Adrenal gland (tissue), 12 donors: ENCODE measurements around the gene LRRTM4. TPM values are rescaled to one million over a fixed set of nuclear protein-coding genes. Genes with fewer than 3 reads are reported as not detected.

ENCODE experiments used
- DNase-seq, 7 donors: peaks; one replicate each; pipeline ENCODE4 v3.0.0-alpha.2; 2019 to 2020
- H3K27ac ChIP-seq, 5 donors: fragments of 200-600 bp; sonication (generic) in 4 of 5; 1 replicate in 3 of 5; 2 replicates in 2 of 5; pipeline versions ENCODE4 v1.5.1 to v1.8.0; 2016 to 2020; ENCODE audit warnings: mild to moderate bottlenecking in 1 of 5
- H3K27me3 ChIP-seq: fragments of 200-600 bp; 2 replicates; pipeline ENCODE4 v1.8.0; 2021
- H3K36me3 ChIP-seq, 2 donors: fragments of 200-600 bp; replicated peaks in 1 of 2; 1 replicate in 1 of 2; 2 replicates in 1 of 2; pipeline versions ENCODE4 v1.5.1 to v1.8.0; 2018 to 2022
- H3K4me1 ChIP-seq, 2 donors: fragments of 200-600 bp; replicated peaks in 1 of 2; 1 replicate in 1 of 2; 2 replicates in 1 of 2; pipeline versions ENCODE4 v1.5.1 to v1.8.0; 2018 to 2021
- H3K4me3 ChIP-seq, 4 donors: fragments of 200-600 bp; sonication (generic) in 3 of 4; one replicate each; pipeline ENCODE4 v1.5.1; 2016 to 2018
- H3K9me3 ChIP-seq, 3 donors: fragments of 200-600 bp; sonication (generic) in 1 of 3; replicated peaks in 1 of 3; 1 replicate in 2 of 3; 2 replicates in 1 of 3; pipeline versions ENCODE4 v1.5.1 to v1.8.0; 2016 to 2021
- POLR2A ChIP-seq, 2 donors: fragments of 450-650 bp; IDR thresholded peaks; one replicate each; pipeline ENCODE4 v1.6.1; 2017; ENCODE audit warnings: antibody characterized with exemption in 2 of 2, mild to moderate bottlenecking in 2 of 2, moderate library complexity in 1 of 2
- WGBS, 4 donors: extraction: QIAGEN DNeasy Blood & Tissue Kit in 2 of 4; methylation state at CpG; one replicate each; pipeline versions ENCODE4 v1.1.5 to v1.1.7; 2013 to 2017; 5-methylcytosine and 5-hydroxymethylcytosine counted together
- intact Hi-C, 2 donors: fragments of 100-400 bp; cut with DNase I; formaldehyde crosslinking; loops; one replicate each; pipeline versions ENCODE4 v1.14.1 to v1.15.0; 2022 to 2023
- polyA plus RNA-seq, 3 donors: library from polyadenylated mRNA; stranded (reverse); fragments of 200-250 nt in 2 of 3; fragments of 350-450 nt in 1 of 3; fragmentation: Illumina TruSeq in 1 of 3; extraction: RNeasy Lipid Tissue Mini Kit (QIAGEN cat#74804) in 1 of 3; gene quantifications; one replicate each; pipeline ENCODE4 v1.2.3, GENCODE V29; 2013 to 2014
- total RNA-seq, 9 donors: library from RNA; depleted of rRNA in 4 of 9; stranded (reverse); fragments of >200 nt in 4 of 9; fragments of 120-200 nt in 1 of 9; fragmentation: NEBNext Ultra II Directional in 1 of 9; extraction: Animal tissue kit (Norgen Biotek cat#: 25700) in 1 of 9; gene quantifications; one replicate each; pipeline versions ENCODE4 v1.1.0 to v1.2.4, GENCODE V29; 2013 to 2023
- TF ChIP-seq, protein P1 (sequence below), 6 experiments: fragments of 450-650 bp in 4 of 6; fragments of 200-600 bp in 2 of 6; sonication (generic) in 1 of 6; IDR thresholded peaks; 1 replicate in 5 of 6; 2 replicates in 1 of 6; pipeline versions ENCODE4 v1.5.1 to v1.8.0; 2016 to 2021; ENCODE audit warnings: antibody characterized with exemption in 6 of 6, mild to moderate bottlenecking in 2 of 6, moderate library complexity in 1 of 6
- donor health status: healthy with polysubstance abuse.
- donor health status: Bipolar disorder and iron deficiency.
- donor health status: DM: yes; HTN: yes; CAD: no.
- donor health status: DM: no; HTN: no; CAD: no.
- donor health status: DM: no; HTN: no; CAD: no.
- donor health status: DM: yes; HTN: yes; CAD: no.

The LRRTM4 gene
- total and polyA plus RNA-seq, 12 donors = 0.07 to 0.67 (median 0.43) TPM; not detected in 4

GRCh38 chr2:76940559-76940958, 581.6 kb downstream of the LRRTM4 start:
- 56 to 77% (median 71%) methylated on average over 3 of the region's 3 CpGs for WGBS, 4 donors
- Histone ChIP-seq H3K27me3 (no peaks in the 10 kb centered on the region), H3K4me1 (no peaks in the 10 kb centered on the region), H3K4me3 (no peak overlapping the region), H3K36me3 (no peaks in the 10 kb centered on the region), H3K9me3 (no peaks in the 10 kb centered on the region), H3K27ac (no peak overlapping the region)
- no peak for DNase-seq
- TF ChIP-seq, protein P1, sequence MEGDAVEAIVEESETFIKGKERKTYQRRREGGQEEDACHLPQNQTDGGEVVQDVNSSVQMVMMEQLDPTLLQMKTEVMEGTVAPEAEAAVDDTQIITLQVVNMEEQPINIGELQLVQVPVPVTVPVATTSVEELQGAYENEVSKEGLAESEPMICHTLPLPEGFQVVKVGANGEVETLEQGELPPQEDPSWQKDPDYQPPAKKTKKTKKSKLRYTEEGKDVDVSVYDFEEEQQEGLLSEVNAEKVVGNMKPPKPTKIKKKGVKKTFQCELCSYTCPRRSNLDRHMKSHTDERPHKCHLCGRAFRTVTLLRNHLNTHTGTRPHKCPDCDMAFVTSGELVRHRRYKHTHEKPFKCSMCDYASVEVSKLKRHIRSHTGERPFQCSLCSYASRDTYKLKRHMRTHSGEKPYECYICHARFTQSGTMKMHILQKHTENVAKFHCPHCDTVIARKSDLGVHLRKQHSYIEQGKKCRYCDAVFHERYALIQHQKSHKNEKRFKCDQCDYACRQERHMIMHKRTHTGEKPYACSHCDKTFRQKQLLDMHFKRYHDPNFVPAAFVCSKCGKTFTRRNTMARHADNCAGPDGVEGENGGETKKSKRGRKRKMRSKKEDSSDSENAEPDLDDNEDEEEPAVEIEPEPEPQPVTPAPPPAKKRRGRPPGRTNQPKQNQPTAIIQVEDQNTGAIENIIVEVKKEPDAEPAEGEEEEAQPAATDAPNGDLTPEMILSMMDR (IDR thresholded peaks at IDR 0.05) = no peak
- no peak for TF ChIP-seq POLR2A (IDR thresholded peaks at IDR 0.05)
- intact Hi-C loops = no loop called here

DNA sequence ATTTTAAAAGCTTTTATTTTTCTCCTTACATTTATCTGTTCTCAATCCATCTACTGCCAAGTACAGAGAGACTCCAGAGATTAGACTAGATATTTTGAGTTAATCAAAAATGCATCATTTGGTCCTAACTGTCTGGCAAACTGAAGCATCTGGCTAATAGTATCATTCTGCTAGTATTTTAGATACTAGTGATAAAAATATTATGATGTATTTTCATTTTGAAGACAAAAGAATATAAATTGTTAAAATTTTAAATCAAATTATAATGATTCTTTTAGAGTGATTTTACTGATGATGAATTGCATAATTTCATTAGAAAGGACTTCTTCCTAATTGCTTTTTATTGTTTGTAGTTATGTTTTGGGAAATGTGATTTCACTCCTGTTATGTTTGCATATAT, 584.0 kb downstream of the LRRTM4 start:
- DNase-seq = no peak
- no peaks in the 10 kb centered on the region for H3K4me1 ChIP-seq
- TF ChIP-seq, protein P1 (IDR thresholded peaks at IDR 0.05) = no peak
- no peak for TF ChIP-seq POLR2A (IDR thresholded peaks at IDR 0.05)
- H3K9me3 ChIP-seq = no peaks in the 10 kb centered on the region
- H3K4me3 ChIP-seq = no peak overlapping the region
- intact Hi-C loops = no loop called here
- H3K36me3 ChIP-seq = no peaks in the 10 kb centered on the region
- no peak overlapping the region for H3K27ac ChIP-seq
- H3K27me3 ChIP-seq = no peaks in the 10 kb centered on the region

GRCh38 chr2:76932550-76932949, 589.6 kb downstream of the LRRTM4 start:
- no peaks in the 10 kb centered on the region for H3K9me3 ChIP-seq
- H3K36me3 ChIP-seq = no peaks in the 10 kb centered on the region
- H3K27me3 ChIP-seq = no peaks in the 10 kb centered on the region
- no peak overlapping the region for H3K27ac ChIP-seq
- intact Hi-C loops = no loop called here
- no peak overlapping the region for H3K4me3 ChIP-seq
- no peaks in the 10 kb centered on the region for H3K4me1 ChIP-seq
- TF ChIP-seq, protein P1 (IDR thresholded peaks at IDR 0.05) = no peak
- no peak for TF ChIP-seq POLR2A (IDR thresholded peaks at IDR 0.05)
- DNase-seq = no peak
- 66 to 86% (median 71%) methylated on average over 2 of the region's 2 CpGs for WGBS, 4 donors

DNA sequence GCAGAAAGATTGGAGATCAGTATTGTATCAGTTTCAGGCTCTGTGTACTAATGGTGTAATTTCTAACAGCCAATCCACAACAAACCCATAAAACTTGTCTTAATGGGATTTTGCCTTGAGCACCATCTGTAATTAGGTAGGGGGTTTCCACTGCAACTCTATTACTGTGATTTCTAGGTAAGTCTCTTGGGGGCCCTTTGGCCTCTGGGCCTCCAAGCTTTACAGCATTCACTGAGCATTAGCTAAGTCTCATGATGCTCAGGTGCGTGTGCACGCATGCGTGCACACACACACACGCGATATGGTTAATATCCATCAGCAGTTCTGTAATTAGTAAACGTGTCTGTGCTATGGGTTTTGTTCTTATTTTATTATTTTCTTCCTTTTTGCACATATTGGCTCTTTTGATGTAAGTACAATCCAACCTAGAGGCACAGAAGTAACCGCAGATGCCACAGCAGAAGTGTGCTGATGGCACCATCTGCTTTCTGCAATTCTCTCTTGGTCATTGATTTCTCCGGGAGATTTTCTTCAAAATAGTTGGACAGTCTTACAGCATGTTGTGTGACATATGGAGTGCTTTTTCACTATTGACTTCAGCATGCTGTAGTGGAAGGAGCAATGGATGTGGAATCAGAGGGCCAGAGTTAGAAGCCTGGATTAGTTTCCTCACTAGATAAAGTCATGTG, 592.0 kb downstream of the LRRTM4 start:
- no peak for DNase-seq

More for the DNA sequence above, 592.0 kb downstream of the LRRTM4 start:
- Histone ChIP-seq H3K36me3 (no peaks in the 10 kb centered on the region), H3K27ac (no peak overlapping the region), H3K9me3 (no peaks in the 10 kb centered on the region), H3K4me1 (no peaks in the 10 kb centered on the region), H3K4me3 (no peak overlapping the region), H3K27me3 (no peaks in the 10 kb centered on the region)
- TF ChIP-seq, protein P1 (IDR thresholded peaks at IDR 0.05) = no peak
- no peak for TF ChIP-seq POLR2A (IDR thresholded peaks at IDR 0.05)
- WGBS, 4 donors = 84 to 93% (median 89%) methylated on average over 8 of the region's 8 CpGs
- intact Hi-C loops = no loop called here
